ENCODE measurements around the gene PLPP2.

- TF ChIP-seq POLR2A (IDR thresholded peaks at IDR 0.05; ENCODE audit: low read length) = no peak
- no peak for TF ChIP-seq GATA1 (IDR thresholded peaks at IDR 0.05; ENCODE audit: low read depth, low read length)
Observed at GRCh38 chr19:305240-306150, 14.3 kb upstream of the PLPP2 start.

Data from erythroblast (primary cell).